HepG2 (cell line): ENCODE results near the gene ALDH2.

Experiments used
- GABPA ChIP-seq, 2 experiments: IDR thresholded peaks; 2 replicates each; pipeline ENCODE4 v1.6.1; 2011 to 2016; ENCODE audit warnings: low read depth in 2 of 2, low read length in 1 of 2, missing biosample characterization in 1 of 2, missing genetic modification characterization in 1 of 2
- HMGA1 ChIP-seq: sonication (generic); formaldehyde crosslinking; conservative IDR thresholded peaks from 2 replicates; pipeline ENCODE4 v1.4.0; 2020; ENCODE audit warnings: missing genetic modification reagents
- HOXA7 ChIP-seq: sonication (generic); formaldehyde crosslinking; IDR thresholded peaks from 2 replicates; pipeline ENCODE4 v1.8.1; 2022; ENCODE audit warnings: mild to moderate bottlenecking, missing genetic modification reagents, moderate library complexity
- NFE2L1 ChIP-seq: sonication (generic); formaldehyde crosslinking; IDR thresholded peaks from 2 replicates; pipeline ENCODE4 v1.4.0; 2020; ENCODE audit warnings: missing genetic modification reagents, mild to moderate bottlenecking, borderline replicate concordance
- RFX5 ChIP-seq: IDR thresholded peaks from 2 replicates; pipeline ENCODE4 v1.6.1; 2011; ENCODE audit warnings: low read depth, low read length, improper control_type of control experiment
- TAF1 ChIP-seq: sonication (generic); formaldehyde crosslinking; IDR thresholded peaks from 2 replicates; pipeline ENCODE4 v1.4.0; 2020; ENCODE audit warnings: missing genetic modification reagents
- U2AF2 ChIP-seq: fragments of 200-400 bp; formaldehyde crosslinking; IDR thresholded peaks from 2 replicates; pipeline ENCODE4 v1.6.1; 2017; ENCODE audit warnings: low read depth, mild to moderate bottlenecking, low read length
- ZBTB7A ChIP-seq: sonication (generic); formaldehyde crosslinking; IDR thresholded peaks from 2 replicates; pipeline ENCODE4 v1.8.0; 2022; ENCODE audit warnings: mild to moderate bottlenecking, missing genetic modification reagents
- ZFP37 ChIP-seq: sonication (generic); formaldehyde crosslinking; IDR thresholded peaks from 2 replicates; pipeline ENCODE4 v1.4.0; 2020; ENCODE audit warnings: missing genetic modification reagents, borderline replicate concordance
- ZIK1 ChIP-seq: sonication (generic); formaldehyde crosslinking; IDR thresholded peaks from 2 replicates; pipeline ENCODE4 v1.5.0; 2020; ENCODE audit warnings: mild to moderate bottlenecking, low read depth, missing genetic modification reagents, borderline replicate concordance
- ZSCAN20 ChIP-seq: sonication (generic); formaldehyde crosslinking; IDR thresholded peaks from 2 replicates; pipeline ENCODE4 v1.4.0; 2020; ENCODE audit warnings: missing genetic modification reagents, mild to moderate bottlenecking, borderline replicate concordance
- TF ChIP-seq, protein P1 (sequence below): sonication (generic); formaldehyde crosslinking; IDR thresholded peaks from 2 replicates; pipeline ENCODE4 v1.5.0; 2020; ENCODE audit warnings: mild to moderate bottlenecking, missing genetic modification reagents
- TF ChIP-seq, protein P2 (sequence below): sonication (generic); formaldehyde crosslinking; IDR thresholded peaks from 2 replicates; pipeline ENCODE4 v1.5.0; 2020; ENCODE audit warnings: mild to moderate bottlenecking, missing genetic modification reagents, moderate library complexity

DNA sequence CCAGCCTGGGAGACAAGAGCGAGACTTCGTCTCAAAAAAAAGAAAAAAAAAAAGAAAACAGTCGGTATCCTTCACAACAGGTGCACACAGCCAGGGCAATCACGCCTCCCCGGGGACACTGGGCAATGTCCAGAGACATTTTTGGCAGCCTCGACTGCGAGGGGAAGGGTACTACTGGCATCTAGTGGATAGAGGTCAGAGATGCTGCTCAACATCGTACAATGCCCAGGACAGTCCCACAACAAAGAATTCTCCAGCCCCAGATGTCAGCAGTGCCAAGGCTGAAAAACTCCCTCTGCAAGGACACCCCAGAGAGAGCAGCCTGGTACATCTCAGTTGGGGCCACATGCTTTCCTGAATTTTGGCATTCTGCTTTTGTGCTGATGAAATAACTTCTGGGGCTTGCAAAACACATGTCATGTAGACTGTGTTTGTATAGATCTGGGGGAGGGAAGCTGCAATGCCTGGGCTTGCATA is 21.5 kb downstream of the ALDH2 start:
- TF ChIP-seq RFX5 (no peak), HOXA7 (no peak), ZBTB7A (no peak), NFE2L1 (CRISPR knock-in tag) (no peak), ZIK1 (CRISPR knock-in tag) (no peak), ZFP37 (no peak), TAF1 (CRISPR knock-in tag) (no peak), U2AF2 (no peak), ZSCAN20 (CRISPR knock-in tag) (no peak), GABPA (IDR thresholded peaks at IDR 0.05; ENCODE audit: low read depth, low read length) (no peak), GABPA (CRISPR knock-in tag; IDR thresholded peaks at IDR 0.05; ENCODE audit: low read depth) (no peak), HMGA1 (CRISPR knock-in tag) (no peak)
- TF ChIP-seq, protein P1, sequence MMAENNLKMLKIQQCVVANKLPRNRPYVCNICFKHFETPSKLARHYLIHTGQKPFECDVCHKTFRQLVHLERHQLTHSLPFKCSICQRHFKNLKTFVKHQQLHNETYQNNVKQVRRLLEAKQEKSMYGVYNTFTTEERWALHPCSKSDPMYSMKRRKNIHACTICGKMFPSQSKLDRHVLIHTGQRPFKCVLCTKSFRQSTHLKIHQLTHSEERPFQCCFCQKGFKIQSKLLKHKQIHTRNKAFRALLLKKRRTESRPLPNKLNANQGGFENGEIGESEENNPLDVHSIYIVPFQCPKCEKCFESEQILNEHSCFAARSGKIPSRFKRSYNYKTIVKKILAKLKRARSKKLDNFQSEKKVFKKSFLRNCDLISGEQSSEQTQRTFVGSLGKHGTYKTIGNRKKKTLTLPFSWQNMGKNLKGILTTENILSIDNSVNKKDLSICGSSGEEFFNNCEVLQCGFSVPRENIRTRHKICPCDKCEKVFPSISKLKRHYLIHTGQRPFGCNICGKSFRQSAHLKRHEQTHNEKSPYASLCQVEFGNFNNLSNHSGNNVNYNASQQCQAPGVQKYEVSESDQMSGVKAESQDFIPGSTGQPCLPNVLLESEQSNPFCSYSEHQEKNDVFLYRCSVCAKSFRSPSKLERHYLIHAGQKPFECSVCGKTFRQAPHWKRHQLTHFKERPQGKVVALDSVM (CRISPR knock-in tag), result no peak; the same call in 1 of the 2 replicates
- TF ChIP-seq, protein P2, sequence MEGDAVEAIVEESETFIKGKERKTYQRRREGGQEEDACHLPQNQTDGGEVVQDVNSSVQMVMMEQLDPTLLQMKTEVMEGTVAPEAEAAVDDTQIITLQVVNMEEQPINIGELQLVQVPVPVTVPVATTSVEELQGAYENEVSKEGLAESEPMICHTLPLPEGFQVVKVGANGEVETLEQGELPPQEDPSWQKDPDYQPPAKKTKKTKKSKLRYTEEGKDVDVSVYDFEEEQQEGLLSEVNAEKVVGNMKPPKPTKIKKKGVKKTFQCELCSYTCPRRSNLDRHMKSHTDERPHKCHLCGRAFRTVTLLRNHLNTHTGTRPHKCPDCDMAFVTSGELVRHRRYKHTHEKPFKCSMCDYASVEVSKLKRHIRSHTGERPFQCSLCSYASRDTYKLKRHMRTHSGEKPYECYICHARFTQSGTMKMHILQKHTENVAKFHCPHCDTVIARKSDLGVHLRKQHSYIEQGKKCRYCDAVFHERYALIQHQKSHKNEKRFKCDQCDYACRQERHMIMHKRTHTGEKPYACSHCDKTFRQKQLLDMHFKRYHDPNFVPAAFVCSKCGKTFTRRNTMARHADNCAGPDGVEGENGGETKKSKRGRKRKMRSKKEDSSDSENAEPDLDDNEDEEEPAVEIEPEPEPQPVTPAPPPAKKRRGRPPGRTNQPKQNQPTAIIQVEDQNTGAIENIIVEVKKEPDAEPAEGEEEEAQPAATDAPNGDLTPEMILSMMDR (CRISPR knock-in tag), result peak; percentile 82
